ENCODE results near the gene RAI1. TPM values are rescaled to one million over a fixed set of nuclear protein-coding genes. Genes with fewer than 3 reads are reported as not detected.

Gene RAI1
- total RNA-seq, 1 donor from 2014 or later = 39.1 TPM

DNA sequence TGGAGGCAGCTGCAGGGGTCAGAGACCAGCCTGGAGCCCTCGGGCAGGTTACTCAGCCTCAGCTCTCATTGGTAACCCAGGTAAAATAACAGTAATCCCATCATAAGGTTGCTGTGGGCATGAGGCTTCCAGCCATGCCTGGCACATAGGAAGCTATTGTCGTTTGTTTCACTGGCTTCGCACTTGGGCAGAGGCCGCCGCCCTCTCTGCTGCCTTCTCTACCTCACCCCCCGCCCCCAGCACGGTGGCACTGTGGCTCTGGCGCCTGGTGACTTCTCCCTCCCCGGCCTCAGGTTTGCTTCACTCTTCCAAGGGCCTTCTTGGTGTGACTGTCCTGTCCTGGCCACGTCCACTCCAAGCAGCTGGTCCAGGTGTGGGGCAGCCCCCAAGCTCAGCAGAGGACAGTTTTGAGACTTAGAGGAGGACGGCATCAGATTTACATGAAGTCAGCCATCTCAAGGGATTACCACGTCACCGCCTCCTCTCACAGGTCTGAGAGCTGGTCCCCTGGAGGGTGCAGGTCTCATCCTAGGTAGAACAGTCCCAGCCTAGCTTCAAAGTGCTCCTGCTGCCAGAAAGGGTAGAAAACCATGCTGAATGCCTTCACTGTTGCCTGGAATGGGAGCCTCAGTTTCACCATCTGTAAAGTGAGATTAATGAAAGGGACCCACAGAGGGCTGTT is 120.7 kb downstream of the RAI1 start:
- H3K4me3 ChIP-seq (ENCODE audit: insufficient read depth, low read depth, low read length) = no peak overlapping the region
- H3K36me3 ChIP-seq (ENCODE audit: insufficient read depth, low read length) = peaks cover 9% of the 10 kb centered on the region
- H2AFZ ChIP-seq (ENCODE audit: low read depth, low read length) = no peak overlapping the region
- peaks cover 7% of the 10 kb centered on the region for H3K4me1 Mint-ChIP-seq (ENCODE audit: low read depth, unreplicated experiment)
- H3K4me3 Mint-ChIP-seq (ENCODE audit: unreplicated experiment) = no peak overlapping the region
- peaks cover 76% of the 10 kb centered on the region for H4K20me1 ChIP-seq (ENCODE audit: insufficient read depth, low read length)
- H3K27me3 ChIP-seq (ENCODE audit: insufficient read depth, low read length) = no peaks in the 10 kb centered on the region
- no peak overlapping the region for H3K9ac ChIP-seq (ENCODE audit: low read length)
- no peaks in the 10 kb centered on the region for H3K27me3 Mint-ChIP-seq (ENCODE audit: low read depth, unreplicated experiment)
- H3K36me3 Mint-ChIP-seq (ENCODE audit: low read depth, unreplicated experiment) = peaks cover 20% of the 10 kb centered on the region
- DNase-seq (ENCODE audit: low read depth) (no peak), FAIRE-seq (no peak)
- no peaks in the 10 kb centered on the region for H3K79me2 ChIP-seq (ENCODE audit: insufficient read depth, low read length)
- no peaks in the 10 kb centered on the region for H3K4me1 ChIP-seq (ENCODE audit: insufficient read depth, low read length)
- no peaks in the 10 kb centered on the region for H3K9me3 ChIP-seq (ENCODE audit: insufficient read depth, low read depth, low read length)
- TF ChIP-seq, protein P1, sequence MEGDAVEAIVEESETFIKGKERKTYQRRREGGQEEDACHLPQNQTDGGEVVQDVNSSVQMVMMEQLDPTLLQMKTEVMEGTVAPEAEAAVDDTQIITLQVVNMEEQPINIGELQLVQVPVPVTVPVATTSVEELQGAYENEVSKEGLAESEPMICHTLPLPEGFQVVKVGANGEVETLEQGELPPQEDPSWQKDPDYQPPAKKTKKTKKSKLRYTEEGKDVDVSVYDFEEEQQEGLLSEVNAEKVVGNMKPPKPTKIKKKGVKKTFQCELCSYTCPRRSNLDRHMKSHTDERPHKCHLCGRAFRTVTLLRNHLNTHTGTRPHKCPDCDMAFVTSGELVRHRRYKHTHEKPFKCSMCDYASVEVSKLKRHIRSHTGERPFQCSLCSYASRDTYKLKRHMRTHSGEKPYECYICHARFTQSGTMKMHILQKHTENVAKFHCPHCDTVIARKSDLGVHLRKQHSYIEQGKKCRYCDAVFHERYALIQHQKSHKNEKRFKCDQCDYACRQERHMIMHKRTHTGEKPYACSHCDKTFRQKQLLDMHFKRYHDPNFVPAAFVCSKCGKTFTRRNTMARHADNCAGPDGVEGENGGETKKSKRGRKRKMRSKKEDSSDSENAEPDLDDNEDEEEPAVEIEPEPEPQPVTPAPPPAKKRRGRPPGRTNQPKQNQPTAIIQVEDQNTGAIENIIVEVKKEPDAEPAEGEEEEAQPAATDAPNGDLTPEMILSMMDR (IDR thresholded peaks at IDR 0.05; ENCODE audit: insufficient read depth, low read depth, low read length) = no peak
- TF ChIP-seq EZH2 (IDR thresholded peaks at IDR 0.05; ENCODE audit: insufficient read depth, low read length) = no peak
- H3K4me2 ChIP-seq (ENCODE audit: low read length) = no peak overlapping the region
- no peak overlapping the region for H3K27ac Mint-ChIP-seq (ENCODE audit: unreplicated experiment)
- no peaks in the 10 kb centered on the region for H3K9me3 Mint-ChIP-seq (ENCODE audit: unreplicated experiment)
- no peak overlapping the region for H3K27ac ChIP-seq (ENCODE audit: low read depth, low read length)

DNA sequence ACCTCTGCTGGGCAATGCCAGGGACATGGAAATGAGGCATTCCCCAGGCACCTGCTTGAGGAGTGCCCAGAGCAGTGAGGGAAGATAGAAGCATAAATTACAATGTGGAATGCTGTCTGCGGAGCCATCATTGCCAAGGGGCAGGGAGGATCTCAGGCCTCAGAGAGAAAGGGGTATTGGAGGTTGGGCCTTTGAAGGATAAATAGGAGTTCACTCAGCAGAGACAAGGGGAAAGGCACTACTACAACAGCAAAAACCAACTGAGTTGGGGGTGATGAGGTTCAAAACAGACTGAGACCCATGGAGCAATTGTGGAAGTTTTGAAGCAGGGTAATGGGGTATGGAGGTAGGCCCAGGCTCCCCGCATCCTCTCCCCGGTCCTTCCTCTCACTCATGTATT is 122.7 kb downstream of the RAI1 start:
- Histone ChIP-seq H4K20me1 (ENCODE audit: insufficient read depth, low read length) (peaks cover 70% of the 10 kb centered on the region), H3K9me3 (ENCODE audit: insufficient read depth, low read depth, low read length) (no peaks in the 10 kb centered on the region), H2AFZ (ENCODE audit: low read depth, low read length) (no peak overlapping the region), H3K4me2 (ENCODE audit: low read length) (no peak overlapping the region), H3K9ac (ENCODE audit: low read length) (no peak overlapping the region), H3K4me1 (ENCODE audit: insufficient read depth, low read length) (no peaks in the 10 kb centered on the region), H3K27ac (ENCODE audit: low read depth, low read length) (no peak overlapping the region), H3K36me3 (ENCODE audit: insufficient read depth, low read length) (peaks cover 9% of the 10 kb centered on the region), H3K79me2 (ENCODE audit: insufficient read depth, low read length) (no peaks in the 10 kb centered on the region), H3K4me3 (ENCODE audit: insufficient read depth, low read depth, low read length) (no peak overlapping the region), H3K27me3 (ENCODE audit: insufficient read depth, low read length) (no peaks in the 10 kb centered on the region)
- Mint-ChIP-seq H3K27ac (ENCODE audit: unreplicated experiment) (peak overlapping the region; percentile 38), H3K4me3 (ENCODE audit: unreplicated experiment) (peak overlapping the region; percentile 5), H3K36me3 (ENCODE audit: low read depth, unreplicated experiment) (peaks cover 18% of the 10 kb centered on the region), H3K9me3 (ENCODE audit: unreplicated experiment) (no peaks in the 10 kb centered on the region), H3K27me3 (ENCODE audit: low read depth, unreplicated experiment) (no peaks in the 10 kb centered on the region), H3K4me1 (ENCODE audit: low read depth, unreplicated experiment) (peaks cover 10% of the 10 kb centered on the region)
- no peak for TF ChIP-seq EZH2 (IDR thresholded peaks at IDR 0.05; ENCODE audit: insufficient read depth, low read length)
- TF ChIP-seq, protein P1 (IDR thresholded peaks at IDR 0.05; ENCODE audit: insufficient read depth, low read depth, low read length) = no peak
- FAIRE-seq = no peak
- DNase-seq (ENCODE audit: low read depth) = no peak

DNA sequence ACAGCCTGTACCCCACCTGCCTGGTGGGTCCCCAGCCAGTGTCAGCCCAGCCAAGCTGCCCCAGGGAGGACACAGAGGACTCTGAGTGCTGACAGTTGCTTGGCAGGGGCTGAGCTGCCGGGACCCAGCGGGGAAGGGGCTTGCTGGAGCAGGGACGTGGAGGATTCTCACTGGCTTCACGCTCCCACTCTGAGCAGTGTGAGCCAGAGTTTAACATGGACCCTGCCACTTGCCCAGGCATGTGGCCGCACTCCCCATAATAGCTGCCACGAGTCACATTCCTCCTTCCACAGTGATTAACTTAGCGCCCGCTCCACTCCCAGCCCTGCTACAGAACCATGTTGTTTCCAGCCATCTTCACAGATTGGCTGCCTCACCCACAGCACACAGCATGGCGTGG is 124.3 kb downstream of the RAI1 start:
- Histone ChIP-seq H4K20me1 (ENCODE audit: insufficient read depth, low read length) (peaks cover 60% of the 10 kb centered on the region), H3K4me3 (ENCODE audit: insufficient read depth, low read depth, low read length) (no peak overlapping the region), H3K4me2 (ENCODE audit: low read length) (no peak overlapping the region), H3K27me3 (ENCODE audit: insufficient read depth, low read length) (no peaks in the 10 kb centered on the region), H3K4me1 (ENCODE audit: insufficient read depth, low read length) (peaks cover 5% of the 10 kb centered on the region), H3K9ac (ENCODE audit: low read length) (no peak overlapping the region), H2AFZ (ENCODE audit: low read depth, low read length) (no peak overlapping the region), H3K9me3 (ENCODE audit: insufficient read depth, low read depth, low read length) (no peaks in the 10 kb centered on the region), H3K79me2 (ENCODE audit: insufficient read depth, low read length) (no peaks in the 10 kb centered on the region), H3K36me3 (ENCODE audit: insufficient read depth, low read length) (peaks cover 9% of the 10 kb centered on the region), H3K27ac (ENCODE audit: low read depth, low read length) (no peak overlapping the region)
- Mint-ChIP-seq H3K4me3 (ENCODE audit: unreplicated experiment) (no peak overlapping the region), H3K27me3 (ENCODE audit: low read depth, unreplicated experiment) (no peaks in the 10 kb centered on the region), H3K4me1 (ENCODE audit: low read depth, unreplicated experiment) (peaks cover 15% of the 10 kb centered on the region), H3K36me3 (ENCODE audit: low read depth, unreplicated experiment) (peaks cover 18% of the 10 kb centered on the region), H3K27ac (ENCODE audit: unreplicated experiment) (peak overlapping the region; percentile 63), H3K9me3 (ENCODE audit: unreplicated experiment) (no peaks in the 10 kb centered on the region)
- no peak for FAIRE-seq
- no peak for DNase-seq (ENCODE audit: low read depth)
- no peak for TF ChIP-seq EZH2 (IDR thresholded peaks at IDR 0.05; ENCODE audit: insufficient read depth, low read length)
- TF ChIP-seq, protein P1 (IDR thresholded peaks at IDR 0.05; ENCODE audit: insufficient read depth, low read depth, low read length) = no peak
